Stimulated activated naive CD8-positive, alpha-beta T cell treated with anti-CD3 and anti-CD28 coated beads, Interleukin-15, Interleukin-2, amounts not matched to agents 100 U/mL and 50 U/mL, for 24 hours (primary cell): ENCODE measurements around the gene SEC14L1.
"Not testable (repeated sequence)": the region's sequence is repeated elsewhere in the genome, so short reads cannot be mapped to it uniquely, and the experiment has no call there.

Experiments
- ATAC-seq: fragments of 150-1000 bp; cut with Tn5 transposase; one replicate; pipeline ENCODE4 v1.10.0; 2021
- DNase-seq: peaks from one replicate; pipeline ENCODE4 v3.0.0; 2021

Gene SEC14L1

DNA sequence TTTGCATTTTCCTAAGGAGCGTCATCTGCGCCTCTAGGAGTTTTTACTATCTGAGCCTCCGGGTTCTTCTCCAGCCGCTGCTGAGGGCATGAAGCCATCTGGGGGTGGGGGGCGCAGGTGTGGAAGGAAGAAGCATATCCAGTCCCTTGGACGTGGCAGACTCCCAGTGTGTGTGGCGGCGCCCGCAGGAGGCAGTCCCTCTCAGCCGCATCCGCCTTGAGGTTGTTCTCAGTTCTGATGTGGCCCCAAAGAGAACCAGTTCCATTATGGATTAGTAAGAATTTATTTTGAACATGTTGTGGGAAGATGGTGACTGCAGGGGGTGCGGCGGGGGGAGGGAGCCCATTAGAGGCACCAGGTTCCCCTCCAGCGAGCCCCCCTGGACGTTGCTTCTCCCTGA lies 100.2 kb downstream of the SEC14L1 start:
- ATAC-seq = no peak
- no peak for DNase-seq

DNA sequence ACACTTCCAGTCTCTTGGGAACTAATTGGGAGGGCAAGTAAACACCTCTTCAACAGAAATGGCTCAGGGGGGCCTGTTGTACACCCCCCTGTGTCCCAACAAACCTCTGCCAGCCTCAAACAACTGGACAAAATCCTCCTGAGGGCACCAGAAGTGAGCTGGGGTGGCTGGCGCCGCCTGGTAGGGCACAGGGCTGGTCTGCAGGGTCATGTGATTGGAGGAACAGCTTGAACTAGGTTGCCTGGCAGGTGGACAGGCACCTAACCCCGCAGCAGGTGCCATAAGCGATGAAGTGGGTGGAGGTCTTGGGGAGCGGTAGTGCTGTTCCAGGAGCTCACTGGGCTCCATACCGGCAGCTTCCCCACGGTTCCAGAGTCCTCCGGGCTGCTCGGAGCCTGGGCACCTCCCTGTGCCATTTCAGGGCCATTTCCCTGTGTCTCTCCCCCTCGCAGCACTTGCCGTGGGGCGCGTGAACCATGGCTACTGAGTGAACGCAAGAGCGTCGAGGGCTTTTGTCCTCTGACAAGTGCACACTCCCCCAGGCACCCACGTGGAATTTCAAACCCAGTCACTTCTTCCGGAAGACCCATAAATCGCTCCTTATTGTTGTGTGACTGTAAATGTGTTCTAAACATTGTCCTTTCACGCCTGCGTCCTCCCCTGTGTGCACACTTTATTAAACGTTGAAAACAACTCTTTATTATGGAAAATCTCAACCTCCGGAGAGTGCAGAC lies 101.5 kb downstream of the SEC14L1 start:
- DNase-seq (no peak), ATAC-seq (no peak)

DNA sequence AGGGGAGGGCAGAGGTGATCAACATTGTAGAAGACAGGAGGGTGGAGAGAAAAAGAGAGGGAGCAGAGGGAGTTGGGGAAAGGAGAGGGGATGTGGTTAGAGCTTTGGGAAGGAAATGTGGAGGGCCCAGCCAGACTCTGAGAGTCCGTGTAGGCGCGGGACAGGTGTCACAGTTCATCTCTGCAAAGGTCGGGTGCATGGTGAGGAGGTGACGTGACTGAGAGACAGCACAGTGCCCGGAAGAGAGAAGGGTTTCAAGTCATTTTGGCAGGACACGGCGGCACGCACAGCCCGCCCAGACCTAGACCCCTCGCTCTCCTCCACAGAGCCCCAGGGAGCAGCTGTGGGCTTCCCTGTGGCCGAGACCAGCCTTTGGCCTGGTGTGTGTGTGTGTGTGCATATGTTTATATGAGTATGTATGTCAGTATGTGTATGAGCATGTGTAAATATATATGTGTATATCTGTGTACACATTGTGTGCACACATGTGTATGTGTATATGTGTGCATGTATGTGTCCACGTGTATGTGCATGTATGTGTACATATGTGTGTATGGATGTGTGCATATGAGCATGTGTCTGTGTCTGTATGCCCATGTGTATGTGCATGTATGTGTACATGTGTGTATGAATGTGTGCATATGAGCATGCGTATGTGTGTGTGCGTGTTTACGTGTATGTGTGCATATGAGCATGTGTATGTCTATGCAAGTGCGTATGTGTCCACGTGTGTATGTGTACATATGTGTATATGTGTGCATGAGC lies 104.6 kb downstream of the SEC14L1 start:
- DNase-seq (no peak), ATAC-seq (no peak)

DNA sequence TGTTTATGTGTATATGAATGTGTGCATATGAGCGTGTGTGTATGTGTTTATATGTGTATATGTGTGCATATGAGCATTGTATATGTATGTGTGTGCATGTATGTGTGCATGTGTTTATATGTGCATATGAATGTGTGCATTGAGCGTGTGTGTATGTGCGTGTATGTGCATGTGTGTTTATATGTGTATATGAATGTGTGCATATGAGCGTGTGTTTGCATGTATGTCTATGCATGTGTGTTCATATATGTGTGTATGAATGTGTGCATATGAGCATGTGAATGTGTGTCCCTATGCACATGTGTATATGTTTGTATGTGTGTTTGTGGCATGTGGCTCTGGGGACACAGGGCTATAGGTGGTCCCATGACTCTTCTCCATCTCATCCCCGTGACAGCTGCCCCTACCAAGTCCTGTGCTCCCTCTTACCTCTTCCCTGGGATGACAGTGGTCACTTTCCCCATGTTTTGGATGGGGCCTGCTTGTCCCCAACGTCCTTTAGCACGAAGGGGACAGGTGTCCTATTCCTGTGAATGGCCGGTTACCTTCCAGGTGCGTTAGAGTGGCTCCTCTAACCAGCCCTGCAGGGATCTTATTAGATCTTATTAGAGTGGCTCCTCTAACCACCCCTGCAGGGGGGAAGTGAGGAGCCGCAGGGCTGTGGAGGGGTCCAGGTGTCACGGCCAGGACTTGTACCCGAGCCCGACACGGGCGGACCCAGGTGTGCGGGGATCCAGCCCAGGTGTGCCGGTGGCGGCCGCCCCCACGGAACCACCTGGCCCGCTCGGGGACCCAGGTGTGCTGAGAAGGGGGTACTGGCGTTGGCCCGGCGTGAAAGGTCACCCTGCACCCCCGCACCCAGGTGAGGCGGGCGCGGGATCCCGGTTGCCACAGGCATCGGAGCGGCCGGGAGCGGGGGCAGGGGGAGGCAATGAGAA lies 105.6 kb downstream of the SEC14L1 start:
- DNase-seq = no peak
- ATAC-seq = no peak

DNA sequence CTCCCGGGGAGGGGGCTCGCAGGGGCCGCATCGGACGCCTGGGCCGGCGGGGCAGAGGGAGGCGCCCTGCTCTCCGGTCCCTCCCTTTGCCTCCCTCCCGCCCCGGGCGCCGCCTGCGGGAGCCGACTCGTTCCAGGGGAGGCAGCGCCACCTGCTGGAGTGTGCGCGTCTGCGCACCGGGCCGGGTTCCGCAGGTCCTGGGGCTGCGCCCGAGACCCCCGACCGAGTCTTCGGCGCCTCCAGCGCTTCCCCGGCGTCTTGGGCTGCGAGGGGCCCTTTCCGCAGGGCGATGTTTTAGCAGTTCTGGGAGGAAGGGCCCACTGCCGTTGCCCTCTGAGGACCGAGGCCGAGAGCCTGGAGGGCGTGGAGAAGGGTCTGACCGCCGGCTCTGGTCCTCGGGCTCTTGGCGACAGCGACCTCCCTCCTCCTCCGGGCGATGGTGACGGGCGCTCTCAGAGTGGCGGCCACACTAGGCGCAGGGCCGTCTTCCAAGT lies 106.3 kb downstream of the SEC14L1 start:
- ATAC-seq (peak; percentile 96), DNase-seq (peak; percentile 94)

DNA sequence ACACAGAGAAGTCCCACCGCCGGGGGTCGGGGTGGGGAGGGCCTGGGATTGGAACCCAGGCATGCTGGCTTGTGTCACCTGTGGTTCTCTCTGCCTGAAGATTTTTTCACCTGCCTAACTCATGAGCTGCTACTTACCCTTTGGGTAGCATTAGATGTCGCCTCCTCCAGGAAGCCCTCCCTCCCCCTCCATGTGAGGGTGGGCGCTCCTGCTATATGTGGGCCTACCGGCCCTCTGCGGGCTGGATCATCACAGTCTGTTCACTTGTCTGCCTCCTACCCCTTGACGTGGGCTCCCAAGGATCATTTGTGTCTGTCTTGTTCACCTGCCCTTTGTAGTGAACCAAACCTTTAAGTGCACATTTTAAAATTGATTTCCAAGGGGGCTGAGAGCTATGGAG lies 106.8 kb downstream of the SEC14L1 start:
- no peak for DNase-seq
- no peak for ATAC-seq

DNA sequence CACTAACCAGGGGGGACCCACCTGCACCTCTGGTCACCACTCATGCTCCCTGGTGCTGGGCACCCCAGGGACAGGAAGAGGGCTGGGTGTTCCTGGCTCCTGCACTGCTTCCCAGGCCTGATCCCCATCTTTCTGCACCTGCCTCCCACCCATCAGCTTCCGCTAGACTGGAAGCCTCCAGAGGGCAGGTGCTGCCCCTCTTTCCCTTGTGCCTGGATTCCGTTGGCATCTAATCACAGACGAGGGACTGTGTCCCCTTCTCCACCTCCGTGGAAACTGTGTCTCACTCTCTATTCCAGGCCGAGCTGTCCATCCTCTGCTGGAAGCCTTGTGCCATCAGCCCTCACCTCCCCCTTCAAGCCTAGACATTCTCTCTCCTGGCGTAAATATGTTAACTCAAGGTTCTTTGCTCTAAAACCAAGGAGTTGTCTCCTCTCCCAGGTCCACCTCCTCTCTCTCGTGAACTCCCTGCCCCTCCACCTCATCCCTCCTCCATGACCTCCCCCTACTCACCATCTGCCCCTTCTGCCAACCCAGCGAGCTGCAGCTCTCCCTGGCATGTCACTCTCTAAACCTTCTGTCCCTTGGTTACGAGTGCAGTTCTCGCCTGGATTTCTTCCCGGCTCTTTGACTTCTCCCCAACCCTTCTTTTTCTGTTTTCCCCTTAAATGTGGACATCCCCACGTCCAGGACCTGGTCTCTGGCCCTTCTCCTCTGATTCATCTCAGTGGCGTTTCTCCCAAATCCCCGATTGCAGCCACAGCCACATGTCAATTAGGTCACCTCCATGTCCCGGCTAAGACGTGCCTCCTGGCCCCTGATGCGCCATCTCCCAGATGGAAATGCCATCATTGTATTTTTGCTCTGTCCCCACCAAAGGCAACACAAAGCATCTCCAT lies 107.7 kb downstream of the SEC14L1 start:
- ATAC-seq (no peak), DNase-seq (no peak)

DNA sequence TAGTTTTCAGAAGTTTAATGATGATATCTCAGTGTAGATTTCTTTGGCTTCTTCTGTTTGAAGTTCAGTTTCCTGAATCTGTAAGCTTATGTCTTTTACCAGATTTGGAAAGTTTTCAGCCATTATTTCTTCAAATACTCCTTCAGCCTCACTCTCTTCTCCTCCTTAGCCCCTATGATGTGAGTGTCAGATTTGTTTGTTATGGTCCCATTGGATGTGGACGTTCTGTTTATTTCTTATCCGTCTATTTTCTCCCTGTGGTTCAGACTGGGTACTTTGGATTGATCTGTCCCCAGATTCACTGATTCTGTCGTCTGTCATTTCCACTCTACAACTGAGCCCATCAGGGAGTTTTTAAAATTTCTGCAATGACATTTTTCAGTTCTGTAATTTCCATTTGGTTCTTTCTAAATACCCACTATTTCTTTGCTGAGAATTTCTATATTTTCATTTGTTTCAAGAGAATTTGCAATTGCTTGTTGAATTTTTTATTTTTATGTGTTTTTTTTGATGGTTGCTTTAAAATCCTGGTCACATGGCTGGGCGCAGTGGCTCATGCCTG lies 110.9 kb downstream of the SEC14L1 start:
- no peak for ATAC-seq
- DNase-seq = no peak

DNA sequence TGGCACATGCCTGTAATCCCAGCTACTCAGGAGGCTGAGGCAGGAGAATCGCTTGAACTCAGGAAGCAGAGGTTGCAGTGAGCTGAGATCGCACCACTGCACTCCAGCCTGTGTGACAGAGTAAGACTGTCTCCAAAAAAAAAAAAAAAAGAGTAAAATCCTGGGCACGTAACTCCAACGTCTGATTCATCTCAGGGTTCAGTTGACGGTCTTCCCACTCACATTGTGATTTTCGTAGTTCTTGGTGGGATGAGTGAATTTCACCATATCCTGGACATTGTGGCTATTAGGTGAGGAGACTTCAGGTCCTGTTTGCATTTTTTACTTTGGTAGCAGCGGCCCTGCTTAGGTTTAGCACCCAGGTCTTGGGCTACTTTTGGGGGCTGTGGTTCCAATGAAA lies 111.5 kb downstream of the SEC14L1 start:
- DNase-seq, ATAC-seq: not testable (repeated sequence)

DNA sequence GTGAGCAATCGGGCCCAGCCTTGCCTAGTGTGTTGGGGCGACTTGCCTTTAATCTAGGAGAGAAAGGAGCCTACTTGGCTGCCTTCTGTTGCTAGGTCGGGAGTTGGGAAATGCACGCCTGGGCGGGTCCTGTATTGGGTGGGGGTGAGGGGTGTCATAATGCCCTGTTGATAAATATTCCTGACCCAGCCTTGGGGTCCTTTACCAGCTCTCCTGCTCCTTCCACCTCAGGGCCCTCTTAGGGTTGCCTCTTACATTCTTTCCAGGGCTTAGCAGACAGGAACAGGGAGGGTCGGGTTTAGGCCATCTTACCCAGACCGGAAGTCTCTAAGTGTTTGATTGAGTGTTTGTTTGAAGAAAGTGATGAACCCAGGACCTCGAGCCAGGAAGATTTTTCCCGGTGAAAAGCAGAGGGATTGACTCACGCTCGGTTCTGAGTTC lies 112.9 kb downstream of the SEC14L1 start:
- DNase-seq = no peak

DNA sequence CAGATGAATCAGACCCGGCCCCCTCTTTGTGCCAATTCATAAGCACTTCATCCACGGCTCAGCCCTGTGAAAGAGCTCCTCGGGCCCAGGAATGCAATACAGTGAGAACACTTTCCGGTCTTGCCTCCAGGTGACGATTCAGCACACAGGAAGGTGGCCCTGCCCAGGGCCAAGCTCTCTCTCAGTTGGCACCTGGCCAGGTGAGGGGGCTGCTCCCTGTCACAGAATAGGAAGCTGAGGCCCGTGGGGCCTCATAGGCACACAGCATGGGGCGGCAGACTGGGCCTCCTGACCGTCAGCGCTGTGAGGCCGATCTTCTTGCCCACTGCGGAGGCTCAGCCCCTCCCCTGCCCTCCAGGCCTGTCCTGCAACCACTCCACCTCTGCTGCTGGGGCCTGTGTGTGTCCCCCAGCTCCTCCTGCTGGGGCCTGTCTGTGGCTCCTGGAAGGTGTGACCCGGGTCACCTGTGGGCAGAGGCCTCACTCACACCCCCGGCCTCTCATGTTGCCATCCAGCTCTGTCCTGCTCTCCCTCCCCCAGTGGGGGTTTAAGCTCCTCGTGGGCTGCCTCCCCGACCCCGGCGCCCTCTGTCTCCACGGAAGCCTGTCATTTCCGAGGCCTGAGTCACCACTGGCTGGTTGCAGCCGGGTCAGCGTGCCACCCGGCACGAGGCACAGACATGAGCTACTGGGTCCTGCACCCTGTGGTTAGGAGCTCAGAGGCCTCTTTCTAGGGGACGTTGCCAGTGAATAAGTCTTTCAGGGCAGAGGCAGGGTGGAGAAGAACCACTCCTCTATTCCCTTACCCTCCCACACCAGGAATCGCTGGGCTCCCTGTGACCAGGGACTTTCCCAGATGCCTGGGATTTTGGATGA lies 114.4 kb downstream of the SEC14L1 start:
- ATAC-seq (no peak), DNase-seq (no peak)

More for the DNA sequence above, 112.9 kb downstream of the SEC14L1 start:
- ATAC-seq = no peak

DNA sequence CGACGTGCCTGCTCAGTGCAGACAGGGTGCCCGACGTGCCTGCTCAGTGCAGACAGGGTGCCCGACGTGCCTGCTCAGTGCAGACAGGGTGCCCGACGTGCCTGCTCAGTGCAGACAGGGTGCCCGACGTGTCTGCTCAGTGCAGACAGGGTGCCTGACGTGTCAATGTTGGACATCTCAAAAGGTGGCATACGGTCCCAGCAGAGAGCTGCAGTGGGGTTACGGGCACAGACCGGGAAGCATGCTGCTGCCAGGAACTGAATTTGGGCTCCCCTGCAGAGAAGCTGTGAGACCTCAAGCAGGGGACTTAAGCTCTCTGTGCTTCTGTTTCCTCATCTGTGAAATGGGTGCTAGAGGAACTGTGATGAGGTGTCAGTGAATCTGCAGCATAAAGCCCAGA lies 115.2 kb downstream of the SEC14L1 start:
- ATAC-seq, DNase-seq: not testable (repeated sequence)

DNA sequence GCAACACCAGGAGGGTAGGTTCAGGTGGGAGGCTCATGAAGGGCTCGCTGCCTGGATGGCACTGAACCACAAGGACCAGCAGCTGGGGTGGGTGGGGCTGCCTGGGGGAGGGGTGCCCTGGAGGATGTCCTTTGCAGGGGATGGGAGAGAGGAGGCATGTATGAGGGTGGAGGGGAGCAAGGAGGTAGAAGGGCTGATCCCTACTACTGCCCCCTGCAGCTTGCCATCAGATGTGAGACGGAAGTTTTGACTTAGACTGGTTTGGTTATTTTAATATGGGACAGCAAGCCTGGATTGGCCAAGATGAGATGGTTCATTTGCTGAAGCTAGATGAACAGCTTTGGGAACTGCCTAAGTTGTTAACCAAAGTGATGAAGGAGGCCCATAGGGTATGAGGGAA lies 115.9 kb downstream of the SEC14L1 start:
- ATAC-seq (no peak), DNase-seq (no peak)

DNA sequence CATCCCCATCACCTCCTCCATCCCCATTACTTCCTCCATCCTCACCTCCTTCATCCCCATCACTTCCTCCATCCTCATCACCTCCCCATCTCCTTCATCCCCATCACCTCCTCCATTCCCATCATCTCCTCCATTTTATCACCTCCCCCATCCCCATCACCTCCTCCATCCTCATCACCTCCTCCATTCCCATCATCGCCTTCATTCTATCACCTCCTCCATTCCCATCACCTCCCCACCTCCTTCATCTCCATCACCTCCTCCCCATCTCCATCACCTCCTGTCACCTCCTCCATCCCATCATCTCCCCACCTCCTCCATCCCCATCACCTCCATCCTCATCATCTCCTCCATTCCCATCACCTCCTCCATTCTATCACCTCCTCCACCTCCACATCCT lies 116.4 kb downstream of the SEC14L1 start:
- no peak for ATAC-seq
- DNase-seq = no peak

DNA sequence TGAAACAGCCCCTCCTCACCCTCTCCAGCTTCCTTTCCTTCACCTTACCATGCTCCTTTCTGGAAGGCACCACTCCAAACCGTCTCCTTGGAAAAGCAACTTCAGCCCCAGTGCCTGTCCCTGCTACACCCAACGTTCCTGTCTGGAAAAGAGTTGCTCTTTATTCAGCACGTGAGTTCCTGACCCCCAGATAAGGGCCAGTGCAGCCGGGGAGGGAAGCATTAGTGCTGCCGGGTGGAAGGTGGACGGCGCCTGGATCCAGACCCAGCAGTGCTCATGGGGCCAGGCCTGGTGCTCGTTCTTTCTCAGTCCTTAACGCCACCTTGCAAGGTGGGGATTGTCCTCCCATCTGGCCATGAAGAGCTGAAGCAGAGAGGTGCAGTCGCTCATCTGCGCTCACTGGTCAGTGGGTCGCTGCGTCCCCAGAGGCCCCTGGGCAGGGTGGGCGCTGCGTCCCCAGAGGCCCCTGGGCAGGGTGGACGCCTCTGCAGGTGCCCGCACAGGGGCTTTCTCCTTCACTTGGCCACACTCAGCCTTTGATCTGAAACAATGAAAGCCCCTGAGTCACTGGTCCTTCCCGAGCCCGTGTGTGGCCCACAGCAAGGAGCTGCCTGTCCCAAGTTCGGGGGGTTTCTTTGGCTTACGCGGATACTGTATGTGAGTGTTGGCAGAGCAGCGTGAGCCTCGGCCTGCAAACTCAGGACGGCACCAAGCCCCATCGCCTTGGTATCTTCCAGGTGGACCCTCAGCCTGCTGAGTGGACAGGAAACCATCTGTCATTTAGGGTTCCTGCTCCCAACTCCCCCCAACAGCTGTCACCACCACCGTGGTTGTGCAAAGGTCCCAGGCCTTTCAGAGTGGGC lies 117.1 kb downstream of the SEC14L1 start:
- DNase-seq (no peak), ATAC-seq (no peak)

DNA sequence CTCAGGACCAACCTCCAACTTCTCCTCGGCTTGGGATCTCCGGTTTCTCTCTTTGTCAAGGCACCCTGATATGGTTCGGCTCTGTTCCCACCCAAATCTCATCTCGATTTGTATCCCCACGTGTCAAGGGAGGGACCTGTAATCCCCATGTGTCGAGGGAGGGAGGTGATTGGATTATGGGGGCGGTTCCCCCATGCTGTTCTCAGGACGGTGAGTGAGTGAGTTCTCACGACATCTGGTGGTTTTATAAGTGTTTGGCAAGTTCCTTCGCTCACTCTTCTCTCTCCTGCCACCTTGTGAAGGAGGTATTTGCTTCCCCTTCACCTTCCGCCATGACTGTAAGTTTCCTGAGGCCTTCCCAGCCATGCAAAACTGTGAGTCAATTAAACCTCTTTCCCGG lies 117.9 kb downstream of the SEC14L1 start:
- no peak for ATAC-seq
- DNase-seq = no peak

DNA sequence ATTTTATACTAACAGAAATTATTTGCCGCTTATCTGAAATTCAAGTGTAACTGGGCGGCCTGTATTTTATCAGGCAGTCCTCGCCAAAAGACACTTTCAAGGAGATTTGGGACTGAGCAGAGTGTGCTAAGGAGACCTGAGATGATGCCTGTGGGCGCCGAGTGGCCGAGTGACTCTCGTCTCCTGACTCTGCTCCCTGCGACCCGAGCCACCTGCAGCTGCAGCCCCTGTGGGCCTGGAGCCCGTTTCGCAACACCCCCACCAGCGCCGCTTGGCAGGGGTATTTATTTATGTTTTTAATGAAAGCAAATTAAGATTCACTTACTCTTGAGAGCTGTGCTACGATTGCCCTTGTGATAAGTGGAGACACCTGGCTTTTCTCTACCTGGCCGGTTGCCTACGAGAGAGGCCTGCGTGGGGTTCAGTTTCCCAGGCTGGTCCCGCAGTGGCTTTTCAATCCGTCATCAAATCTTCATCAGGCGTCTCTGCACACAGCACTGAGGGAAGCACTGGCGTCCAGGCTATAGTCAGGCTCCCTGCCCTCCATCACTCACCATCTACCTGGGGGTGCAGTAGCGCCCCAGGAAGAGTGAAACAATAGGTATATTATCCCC lies 124.0 kb downstream of the SEC14L1 start:
- ATAC-seq = no peak
- no peak for DNase-seq

DNA sequence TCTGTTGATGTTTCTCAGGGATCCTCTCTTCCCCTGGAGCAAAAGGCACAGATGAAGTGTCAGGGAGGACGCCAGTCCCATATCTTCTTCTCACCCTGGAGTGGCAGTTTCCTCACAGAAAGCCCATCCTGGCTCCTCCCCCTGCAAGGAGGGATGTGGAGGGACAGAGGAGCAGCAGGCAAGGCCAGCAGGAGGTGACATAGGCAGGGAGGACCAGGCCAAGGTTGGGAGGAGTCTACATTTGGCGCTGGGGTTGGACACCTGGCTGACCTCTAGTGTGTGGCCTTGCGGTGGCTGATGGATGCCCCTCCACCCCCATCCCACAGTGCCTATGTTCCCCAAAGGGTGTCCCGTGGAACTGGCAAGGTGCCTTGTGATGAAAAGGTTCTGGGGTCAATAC lies 125.4 kb downstream of the SEC14L1 start:
- ATAC-seq (no peak), DNase-seq (no peak)
